ENCODE measurements around the gene PCDHAC2.

The PCDHAC2 gene, protein sequence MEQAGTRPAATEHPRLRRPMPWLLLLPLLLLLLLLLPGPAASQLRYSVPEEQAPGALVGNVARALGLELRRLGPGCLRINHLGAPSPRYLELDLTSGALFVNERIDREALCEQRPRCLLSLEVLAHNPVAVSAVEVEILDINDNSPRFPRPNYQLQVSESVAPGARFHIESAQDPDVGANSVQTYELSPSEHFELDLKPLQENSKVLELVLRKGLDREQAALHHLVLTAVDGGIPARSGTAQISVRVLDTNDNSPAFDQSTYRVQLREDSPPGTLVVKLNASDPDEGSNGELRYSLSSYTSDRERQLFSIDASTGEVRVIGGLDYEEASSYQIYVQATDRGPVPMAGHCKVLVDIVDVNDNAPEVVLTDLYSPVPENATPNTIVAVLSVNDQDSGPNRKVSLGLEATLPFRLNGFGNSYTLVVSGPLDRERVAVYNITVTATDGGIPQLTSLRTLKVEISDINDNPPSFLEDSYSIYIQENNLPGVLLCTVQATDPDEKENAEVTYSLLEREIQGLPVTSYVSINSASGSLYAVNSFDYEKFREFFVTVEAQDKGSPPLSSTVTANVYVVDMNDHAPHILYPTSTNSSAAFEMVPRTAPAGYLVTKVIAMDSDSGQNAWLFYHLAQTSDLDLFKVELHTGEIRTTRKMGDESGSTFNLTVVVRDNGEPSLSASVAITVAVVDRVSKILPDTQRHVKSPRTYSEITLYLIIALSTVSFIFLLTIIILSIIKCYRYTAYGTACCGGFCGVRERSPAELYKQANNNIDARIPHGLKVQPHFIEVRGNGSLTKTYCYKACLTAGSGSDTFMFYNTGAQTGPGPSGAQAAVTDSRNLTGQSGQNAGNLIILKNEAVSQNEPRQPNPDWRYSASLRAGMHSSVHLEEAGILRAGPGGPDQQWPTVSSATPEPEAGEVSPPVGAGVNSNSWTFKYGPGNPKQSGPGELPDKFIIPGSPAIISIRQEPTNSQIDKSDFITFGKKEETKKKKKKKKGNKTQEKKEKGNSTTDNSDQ

GRCh38 chr5:140966293-140967225 is at the start of gene PCDHAC2:
TSS of gene PCDHAC2 (plus strand) at chr5:140966476. CDS start at chr5:140966767, 291 bp downstream.
- no peak for DNase-seq (ENCODE audit: low read depth in 3 of 3, low spot score in 1 of 3)

- no peak for DNase-seq (ENCODE audit: low read depth in 3 of 3, low spot score in 1 of 3)
Observed at GRCh38 chr5:140923601-140924000, 42.7 kb upstream of the PCDHAC2 start.

- DNase-seq (ENCODE audit: low read depth in 3 of 3, low spot score in 1 of 3): no peak
Observed at GRCh38 chr5:140925806-140926442, 40.4 kb upstream of the PCDHAC2 start, which contains the start of gene PCDHAC1. TSS of gene PCDHAC1 (plus strand) at chr5:140926299. CDS start at chr5:140926893, 594 bp downstream.

DNA sequence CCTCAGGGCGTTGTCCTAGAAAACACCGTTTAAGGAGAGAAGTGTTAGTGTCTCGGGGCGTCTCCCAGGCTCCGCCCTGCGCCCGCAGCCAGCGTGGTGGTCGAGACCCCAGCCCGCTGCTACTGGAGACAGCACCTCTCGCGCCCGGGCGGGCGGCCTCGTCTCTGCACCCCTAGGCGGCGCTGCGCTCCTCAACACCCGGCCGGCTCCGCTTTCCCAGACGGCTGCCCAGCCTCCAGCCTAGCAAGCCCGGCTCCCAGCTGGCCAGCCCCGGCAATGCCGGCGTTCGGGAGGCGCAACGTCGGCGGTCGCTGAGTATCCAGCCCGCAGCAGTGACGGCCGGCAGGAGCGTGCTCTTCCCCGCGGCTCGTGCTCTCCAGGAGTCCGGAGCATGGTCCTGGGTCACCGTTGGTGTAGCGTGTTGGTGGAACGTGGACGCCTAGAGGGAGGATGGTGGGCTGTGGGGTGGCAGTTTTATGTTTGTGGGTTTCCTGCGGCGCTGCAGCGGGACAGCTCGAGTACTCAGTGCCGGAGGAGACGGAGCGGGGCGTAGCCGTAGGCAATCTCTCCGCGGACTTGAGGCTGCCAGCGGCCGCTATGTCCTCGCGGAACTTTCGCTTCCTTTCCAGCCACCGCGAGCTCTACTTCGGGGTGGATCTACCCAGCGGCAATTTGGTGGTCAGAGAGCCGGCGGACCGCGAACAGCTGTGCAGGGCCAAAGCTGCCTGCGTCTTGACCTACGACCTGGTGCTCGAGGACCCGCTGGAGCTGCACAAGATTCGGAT is 39.6 kb upstream of the PCDHAC2 start:
- no peak for DNase-seq (ENCODE audit: low read depth in 3 of 3, low spot score in 1 of 3)

DNA sequence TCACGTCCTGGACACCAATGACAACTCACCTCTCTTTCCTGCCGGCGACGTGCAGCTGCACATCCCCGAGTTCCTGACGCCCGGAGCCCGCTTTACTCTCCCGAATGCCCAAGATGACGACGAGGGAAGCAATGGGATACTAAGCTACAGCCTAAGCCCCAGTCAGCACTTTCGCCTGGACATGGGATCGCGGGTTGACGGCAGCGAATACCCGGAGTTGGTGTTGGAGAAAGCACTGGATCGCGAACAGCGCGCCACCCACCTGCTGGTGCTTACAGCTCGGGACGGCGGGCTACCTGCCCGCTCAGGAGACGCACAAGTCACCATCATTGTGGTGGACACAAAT is 39.1 kb upstream of the PCDHAC2 start:
- DNase-seq (ENCODE audit: low read depth in 3 of 3, low spot score in 1 of 3): no peak

DNA sequence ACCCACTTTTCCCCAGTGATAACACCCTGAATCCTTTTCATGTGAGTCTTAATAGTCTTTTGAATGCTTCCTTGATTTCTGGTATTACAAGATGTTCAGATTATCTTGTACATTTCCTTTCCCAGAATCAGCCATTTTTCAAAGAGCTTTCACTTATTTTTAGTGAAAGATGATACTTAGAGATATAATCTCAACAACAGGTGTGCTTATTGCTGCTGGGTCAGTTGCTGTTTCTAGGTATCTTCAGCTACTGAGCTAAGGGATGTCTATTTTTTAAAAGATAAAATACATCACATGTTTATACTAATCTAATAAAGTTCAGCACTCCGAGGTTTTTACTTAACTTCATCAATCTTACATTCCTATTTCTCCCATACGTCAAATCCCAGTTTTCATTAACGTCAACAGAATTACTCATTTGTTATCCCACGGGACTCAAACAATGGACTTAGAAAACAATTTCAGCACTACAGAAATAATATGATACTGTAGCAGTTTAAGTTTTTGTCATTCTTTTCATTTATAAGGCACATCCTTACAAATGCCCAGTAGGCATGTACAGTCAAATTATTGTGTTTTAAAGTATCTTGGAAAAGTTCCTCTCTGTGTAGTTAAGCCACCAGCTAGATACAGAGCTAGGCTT is 31.2 kb upstream of the PCDHAC2 start:
- no peak for DNase-seq (ENCODE audit: low read depth in 3 of 3, low spot score in 1 of 3)

- DNase-seq (ENCODE audit: low read depth in 3 of 3, low spot score in 1 of 3): no peak
Observed at GRCh38 chr5:140946578-140946977, 19.7 kb upstream of the PCDHAC2 start.

DNA sequence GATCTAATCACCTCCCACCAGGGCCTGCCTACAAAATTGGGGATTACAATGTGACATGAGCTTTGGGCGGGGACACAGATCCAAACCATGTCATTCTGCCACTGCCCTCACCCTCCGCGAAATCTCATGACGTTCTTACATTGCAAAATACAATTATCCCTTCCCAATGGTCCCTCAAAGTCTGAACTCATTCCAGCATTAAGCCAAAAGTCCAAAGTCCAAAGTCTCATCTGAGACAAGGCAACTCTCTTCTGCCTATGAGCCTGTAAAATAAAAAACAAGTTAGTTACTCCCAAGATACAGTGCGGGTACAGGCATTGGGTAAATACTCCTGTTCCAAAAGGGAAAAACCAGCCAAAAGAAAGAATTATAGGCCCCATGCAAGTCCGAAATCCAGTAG is 14.6 kb upstream of the PCDHAC2 start:
- no peak for DNase-seq (ENCODE audit: low read depth in 3 of 3, low spot score in 1 of 3)

DNA sequence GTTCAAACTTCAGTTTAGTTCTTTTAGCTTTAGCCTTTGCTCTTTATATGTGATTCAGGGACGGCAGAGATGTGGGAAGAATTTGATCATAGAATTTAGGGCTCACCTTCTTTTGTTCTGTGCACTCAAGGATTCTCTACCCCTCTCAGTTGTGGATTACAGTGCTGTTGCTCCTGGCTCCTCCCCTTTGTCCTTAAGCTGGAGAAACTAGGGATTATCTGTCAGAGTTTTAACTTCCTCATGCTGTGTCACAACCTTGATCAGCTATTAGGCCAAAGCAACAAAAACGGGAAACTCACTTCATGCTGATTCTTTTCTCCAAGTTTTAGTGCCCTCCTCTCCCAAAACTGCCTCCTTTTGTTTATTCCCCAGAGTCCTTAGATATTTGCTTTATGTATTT is 13.0 kb upstream of the PCDHAC2 start:
- DNase-seq (ENCODE audit: low read depth in 3 of 3, low spot score in 1 of 3): no peak

DNA sequence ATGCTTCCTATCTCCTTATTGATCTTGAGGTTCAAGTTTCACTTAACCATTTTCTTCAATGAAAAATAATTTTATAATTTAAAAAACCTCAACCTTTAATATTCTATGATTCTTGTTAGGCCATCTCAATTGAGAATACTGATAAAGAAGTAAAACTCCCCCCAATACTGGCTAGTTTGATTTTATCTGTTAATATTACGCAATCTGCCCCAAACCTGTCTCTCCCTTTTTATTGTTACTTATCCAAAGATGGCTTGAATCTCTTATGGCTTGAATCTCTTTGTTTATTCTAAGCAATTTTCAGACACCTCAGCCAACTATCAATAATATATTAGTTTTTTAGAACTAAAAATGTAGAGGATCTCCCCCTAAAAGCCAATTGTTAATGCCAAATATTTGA is 4.1 kb upstream of the PCDHAC2 start:
- no peak for DNase-seq (ENCODE audit: low read depth in 3 of 3, low spot score in 1 of 3)

DNA sequence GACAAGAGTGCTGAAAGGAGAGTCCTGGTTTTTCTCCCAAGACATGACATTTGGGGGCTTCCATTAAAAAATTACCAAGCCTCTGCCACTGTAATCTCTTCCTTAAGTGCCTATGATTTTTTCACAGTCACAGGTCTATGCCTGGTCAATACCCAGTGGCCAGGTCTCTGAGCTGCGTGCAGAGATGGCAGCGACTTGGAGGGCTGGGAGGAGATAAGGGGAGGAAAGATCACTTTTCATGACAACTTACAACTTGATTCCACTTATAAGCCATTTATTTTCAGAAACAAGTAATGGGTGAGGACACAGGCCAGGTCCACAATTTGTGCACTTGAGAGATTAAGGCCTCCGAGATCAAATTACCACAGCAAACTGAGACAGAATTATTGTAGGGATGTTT is 1.9 kb upstream of the PCDHAC2 start:
- DNase-seq (ENCODE audit: low read depth in 3 of 3, low spot score in 1 of 3): no peak

GRCh38 chr5:140965905-140966292 is 377 bp upstream of the PCDHAC2 start:
- no peak for DNase-seq (ENCODE audit: low read depth in 3 of 3, low spot score in 1 of 3)

DNA sequence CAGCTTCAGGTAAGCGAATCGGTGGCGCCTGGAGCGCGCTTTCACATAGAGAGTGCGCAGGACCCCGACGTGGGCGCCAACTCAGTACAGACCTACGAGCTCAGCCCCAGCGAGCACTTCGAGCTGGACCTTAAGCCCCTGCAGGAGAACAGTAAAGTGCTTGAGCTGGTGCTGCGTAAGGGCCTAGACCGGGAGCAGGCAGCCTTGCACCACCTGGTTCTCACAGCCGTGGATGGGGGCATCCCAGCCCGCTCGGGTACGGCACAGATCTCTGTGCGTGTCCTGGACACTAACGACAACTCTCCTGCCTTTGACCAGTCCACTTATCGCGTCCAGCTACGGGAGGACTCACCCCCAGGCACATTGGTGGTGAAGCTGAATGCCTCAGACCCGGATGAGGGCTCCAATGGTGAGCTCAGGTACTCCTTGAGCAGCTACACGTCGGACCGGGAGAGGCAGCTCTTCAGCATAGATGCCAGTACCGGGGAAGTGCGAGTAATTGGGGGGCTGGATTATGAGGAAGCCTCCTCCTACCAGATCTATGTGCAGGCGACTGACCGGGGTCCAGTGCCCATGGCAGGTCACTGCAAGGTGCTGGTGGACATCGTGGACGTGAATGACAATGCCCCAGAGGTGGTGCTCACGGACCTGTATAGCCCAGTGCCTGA is 1.1 kb downstream of the PCDHAC2 start:
- no peak for DNase-seq (ENCODE audit: low read depth in 3 of 3, low spot score in 1 of 3)

- no peak for DNase-seq (ENCODE audit: low read depth in 3 of 3, low spot score in 1 of 3)
Observed at GRCh38 chr5:140969880-140970279, 3.6 kb downstream of the PCDHAC2 start.

DNA sequence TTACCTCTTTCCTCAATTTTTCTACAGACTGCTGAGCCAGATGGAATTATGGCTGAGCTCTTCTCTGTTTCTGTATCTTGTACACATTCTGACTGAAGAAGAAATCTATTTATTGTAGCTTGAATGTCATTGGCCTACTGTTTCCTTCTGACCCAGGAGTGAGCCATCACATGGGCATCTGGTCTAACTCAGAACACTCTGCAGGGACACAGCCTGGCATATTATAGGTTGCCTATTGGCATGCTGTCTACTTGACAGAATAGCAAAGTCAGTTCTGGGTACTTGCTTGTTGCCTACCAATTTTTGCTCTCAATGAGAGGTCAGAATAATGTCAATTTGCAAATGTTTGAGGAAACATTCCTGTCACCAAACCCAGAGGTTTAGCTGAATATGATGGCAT is 7.3 kb downstream of the PCDHAC2 start:
- DNase-seq (ENCODE audit: low read depth in 3 of 3, low spot score in 1 of 3): no peak

- no peak for DNase-seq (ENCODE audit: low read depth in 3 of 3, low spot score in 1 of 3)
Observed at GRCh38 chr5:140977003-140977402, 10.7 kb downstream of the PCDHAC2 start.

DNA sequence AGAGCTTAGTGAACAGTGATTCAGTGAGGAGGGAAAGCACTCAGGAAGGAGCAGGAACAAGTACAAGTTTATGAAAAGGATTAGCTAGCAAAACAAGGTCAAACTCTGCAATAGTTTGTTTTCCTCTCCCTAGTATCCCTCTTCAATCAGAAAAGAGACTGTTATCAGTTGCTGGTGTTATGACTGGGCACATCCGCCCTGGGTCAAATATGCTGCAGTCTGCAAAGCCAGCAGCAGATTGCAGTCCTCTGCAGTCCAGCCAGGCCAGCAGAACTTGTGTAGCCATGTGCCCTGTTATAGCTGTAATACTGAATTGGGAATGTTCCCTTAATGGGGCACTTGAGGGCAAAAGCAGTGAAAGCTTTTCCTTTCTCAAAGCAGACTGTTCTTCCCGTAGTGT is 12.0 kb downstream of the PCDHAC2 start:
- no peak for DNase-seq (ENCODE audit: low read depth in 3 of 3, low spot score in 1 of 3)

- DNase-seq (ENCODE audit: low read depth in 3 of 3, low spot score in 1 of 3): no peak
Observed at GRCh38 chr5:140978983-140979382, 12.7 kb downstream of the PCDHAC2 start.

All from stimulated activated CD4-positive, alpha-beta T cell treated with anti-CD3 and anti-CD28 coated beads, TNF-alpha, amount 100 ng/mL, for 1 hour (primary cell).